K562 (cell line): ENCODE data around the gene EFNA5. TPM values are rescaled to one million over a fixed set of nuclear protein-coding genes. Genes with fewer than 3 reads are reported as not detected.

Experiments used
- ATAC-seq: fragments of 200-7000 bp; cut with Tn5 transposase; 3 replicates; pipeline ENCODE4 v1.9.1; 2020; ENCODE audit warnings: moderate library complexity
- BruUV-seq: library from RNA; stranded (reverse); fragments of 400-500 nt; replicated peaks from 2 replicates; lab custom pipeline; 2021; lab: Mats Ljungman, UMichigan
- CTCF ChIA-PET: fragments of 300-600 bp; formaldehyde crosslinking; extraction: SDS; loops from one replicate; lab custom pipeline; 2021; ENCODE audit warnings: low intra/inter-chr PET ratio; lab: Yijun Ruan, JAX
- POLR2A ChIA-PET: fragments of 300-600, 350-650 bp; sonication (Branson Sonifier 250); formaldehyde crosslinking; extraction: SDS; loops from one replicate; lab custom pipeline; 2021; ENCODE audit warnings: antibody characterized with exemption, inconsistent platforms; lab: Yijun Ruan, JAX
- DNase-seq, 4 experiments: peaks; one replicate each; pipeline versions ENCODE4 v3.0.0 to v3.0.0-alpha.2; 2011 to 2018; ENCODE audit warnings: low spot score in 3 of 4, mixed read lengths in 3 of 4; ENCODE audit errors: extremely low read depth in 1 of 4
- FAIRE-seq: peaks from 2 replicates; lab custom pipeline; 2011; peaks lifted over from hg19 to GRCh38; lab: Jason Lieb, UNC
- H2AFZ ChIP-seq: 2 replicates; pipeline ENCODE4 v1.6.0; 2011; ENCODE audit warnings: low read depth, low read length, control low read depth, inconsistent platforms
- H3K27ac ChIP-seq: fragments of 200-600 bp; 3 replicates; pipeline ENCODE4 v1.8.0; 2011; ENCODE audit warnings: low read depth, mild to moderate bottlenecking, control low read depth, inconsistent platforms, low read length, moderate library complexity, mixed read lengths; ENCODE audit errors: extremely low read depth
- H3K27me3 ChIP-seq, 2 experiments: fragments of 300-600 bp in 1 of 2; 2 replicates in 1 of 2; 3 replicates in 1 of 2; pipeline versions ENCODE4 v1.6.0 to v1.8.0; 2011; ENCODE audit warnings: inconsistent platforms in 2 of 2, low read length in 2 of 2, mild to moderate bottlenecking in 1 of 2, mixed read lengths in 1 of 2, moderate library complexity in 1 of 2; ENCODE audit not compliant: control insufficient read depth in 2 of 2, insufficient read depth in 2 of 2
- H3K36me3 ChIP-seq: fragments of 300-600 bp; 3 replicates; pipeline ENCODE4 v1.8.0; 2011; ENCODE audit warnings: mild to moderate bottlenecking, low read length, inconsistent platforms; ENCODE audit not compliant: control insufficient read depth, insufficient read depth
- H3K4me1 ChIP-seq, 2 experiments: fragments of 200-600 bp in 1 of 2; replicated peaks in 1 of 2; 2 replicates in 1 of 2; 3 replicates in 1 of 2; pipeline versions ENCODE4 v1.5.1 to v1.8.0; 2011; ENCODE audit warnings: inconsistent platforms in 2 of 2, low read length in 2 of 2, mild to moderate bottlenecking in 1 of 2, mixed read lengths in 1 of 2, moderate library complexity in 1 of 2; ENCODE audit not compliant: control insufficient read depth in 2 of 2, insufficient read depth in 2 of 2
- H3K4me2 ChIP-seq: 2 replicates; pipeline ENCODE4 v1.6.1; 2011; ENCODE audit warnings: low read length, control low read depth, inconsistent platforms, mixed read lengths; ENCODE audit not compliant: insufficient read depth
- H3K4me3 ChIP-seq: fragments of 200-600 bp; sonication (generic), shearing (Covaris generic); 2 replicates; pipeline ENCODE4 v1.5.1; 2016; ENCODE audit warnings: control low read depth, inconsistent platforms
- H3K79me2 ChIP-seq: fragments of 200-600 bp; 3 replicates; pipeline ENCODE4 v1.8.0; 2011; ENCODE audit warnings: low read length, inconsistent platforms; ENCODE audit not compliant: control insufficient read depth, insufficient read depth
- H3K9ac ChIP-seq, 2 experiments: 2 replicates each; pipeline versions ENCODE4 v1.6.0 to v1.6.1; 2011; ENCODE audit warnings: low read depth in 2 of 2, low read length in 2 of 2, control low read depth in 1 of 2, inconsistent platforms in 1 of 2, mild to moderate bottlenecking in 1 of 2, mixed read lengths in 1 of 2; ENCODE audit not compliant: insufficient read depth in 1 of 2
- H3K9me1 ChIP-seq: one replicate; pipeline ENCODE4 v1.6.0; 2011; ENCODE audit warnings: inconsistent platforms, mild to moderate bottlenecking, low read length, moderate library complexity; ENCODE audit not compliant: control insufficient read depth, insufficient read depth
- H3K9me3 ChIP-seq: replicated peaks from 2 replicates; pipeline ENCODE4 v1.5.1; 2011; ENCODE audit warnings: low read depth, low read length, inconsistent platforms; ENCODE audit not compliant: control insufficient read depth, insufficient read depth
- H4K20me1 ChIP-seq: replicated peaks from 2 replicates; pipeline ENCODE4 v1.6.1; 2011; ENCODE audit warnings: low read length, inconsistent platforms, mixed read lengths; ENCODE audit not compliant: control insufficient read depth, insufficient read depth
- ASH1L ChIP-seq: fragments of 450-650 bp; IDR thresholded peaks from 2 replicates; pipeline ENCODE4 v1.6.1; 2018; ENCODE audit warnings: borderline replicate concordance, mild to moderate bottlenecking, low read depth; ENCODE audit not compliant: partially characterized antibody
- BRD4 ChIP-seq: fragments of 200-600 bp; sonication (generic); IDR thresholded peaks from 2 replicates; pipeline ENCODE4 v1.6.1; 2017; ENCODE audit warnings: inconsistent platforms
- E2F8 ChIP-seq: fragments of 450-650 bp; IDR thresholded peaks from 2 replicates; pipeline ENCODE4 v1.7.1; 2018; ENCODE audit warnings: mild to moderate bottlenecking, low read depth; ENCODE audit not compliant: partially characterized antibody
- FOXA3 ChIP-seq, 2 experiments: fragments of 450-650 bp in 1 of 2; sonication (generic) in 1 of 2; formaldehyde crosslinking; IDR thresholded peaks in 1 of 2; conservative IDR thresholded peaks in 1 of 2; 2 replicates each; pipeline versions ENCODE4 v1.4.0 to v1.8.0; 2020 to 2022; ENCODE audit warnings: mild to moderate bottlenecking in 2 of 2, missing genetic modification reagents in 1 of 2
- HOXB6 ChIP-seq: fragments of 250-450 bp; sonication (Bioruptor Pico); IDR thresholded peaks from 2 replicates; pipeline ENCODE4 v1.5.1; 2022; ENCODE audit warnings: mild to moderate bottlenecking, borderline replicate concordance
- PRMT5 ChIP-seq: sonication (generic); formaldehyde crosslinking; IDR thresholded peaks from 2 replicates; pipeline ENCODE4 v1.5.0; 2020; ENCODE audit warnings: missing genetic modification reagents
- ZKSCAN8 ChIP-seq: fragments of 200-800 bp; sonication (Bioruptor generic); IDR thresholded peaks from 2 replicates; pipeline ENCODE4 v1.6.1; 2016; ENCODE audit warnings: missing genetic modification characterization, missing compliant biosample characterization
- ZNF507 ChIP-seq: conservative IDR thresholded peaks from 2 replicates; pipeline ENCODE4 v1.6.1; 2017; ENCODE audit warnings: missing genetic modification characterization, missing compliant biosample characterization
- ZNF655 ChIP-seq: fragments of 250-450 bp; sonication (Bioruptor Pico); IDR thresholded peaks from 2 replicates; pipeline ENCODE4 v1.5.0; 2021
- whole genome bisulfite sequencing: fragments of 100-300 bp; shearing (Covaris generic); methylation state at CpG from one replicate; pipeline ENCODE4 v1.1.6; 2016; ENCODE audit warnings: low coverage, mixed read lengths; ENCODE audit not compliant: insufficient coverage; ENCODE audit errors: missing lambda C conversion rate; 5-methylcytosine and 5-hydroxymethylcytosine counted together
- in situ Hi-C: fragments of 300-500 bp; cut with MboI; formaldehyde crosslinking; loops from 4 replicates; pipeline ENCODE4 v1.15.0; 2018; ENCODE audit warnings: inconsistent platforms, mixed read lengths
- intact Hi-C: fragments of 100-400 bp; cut with micrococcal nuclease; formaldehyde crosslinking; loops from 2 replicates; pipeline ENCODE4 v1.14.2; 2022
- polyA plus RNA-seq, 8 experiments: library from polyadenylated mRNA; depleted of rRNA in 4 of 8; stranded (reverse) in 5 of 8; unstranded in 3 of 8; fragments of >200 nt; fragmentation: Nextera tagmentation in 2 of 8; fragmentation: Illumina TruSeq in 1 of 8; extraction: Ambion mirVana in 2 of 8; extraction: Trizol in 1 of 8; gene quantifications; 2 replicates each; pipeline versions ENCODE4 v1.2.1 to v1.2.3, GENCODE V29; 2011 to 2014; ENCODE audit warnings: inconsistent platforms in 1 of 8, missing spikeins in 1 of 8
- total RNA-seq, 7 experiments: library from RNA; depleted of rRNA in 6 of 7; stranded (reverse); fragments of >200 nt in 6 of 7; fragmentation: Illumina TruSeq in 2 of 7; extraction: Trizol in 2 of 7; gene quantifications; 2 replicates each; pipeline versions ENCODE4 v1.2.1 to v1.2.3, GENCODE V29; 2011 to 2021; ENCODE audit warnings: low replicate concordance in 1 of 7

EFNA5 gene
- total and polyA plus RNA-seq, 9 of the 15 experiments (the other 6 are each of a cell fraction or from before 2014, with no cell fraction given), result 0.20 TPM; not detected in 8

GRCh38 chr5:107389130-107389774, 281.5 kb downstream of the EFNA5 start (continued):
- no peak for TF ChIP-seq E2F8
- TF ChIP-seq, all 486 proteins: peak for 0

- no peaks in the 10 kb centered on the region for H3K9me1 ChIP-seq
- H3K4me3 ChIP-seq, result no peak overlapping the region
- CTCF ChIA-PET, result no interaction called here
- no peaks in the 10 kb centered on the region for H3K4me1 ChIP-seq
- H3K9ac ChIP-seq, result no peak overlapping the region
- POLR2A ChIA-PET, result no interaction called here
- no peak for TF ChIP-seq ZNF655 (CRISPR knock-in tag)
- no peak for TF ChIP-seq HOXB6 (CRISPR knock-in tag)
- TF ChIP-seq ZNF507 (tag), result no peak
- no peak for TF ChIP-seq ASH1L
- TF ChIP-seq BRD4, result no peak
- no peak for TF ChIP-seq ZKSCAN8 (CRISPR knock-in tag)
- TF ChIP-seq PRMT5 (CRISPR knock-in tag), result no peak
- 0 out of 4 replicates have a peak, but pooled peaks of 1 of the 2 experiments have one; percentile 12 for TF ChIP-seq FOXA3 (CRISPR knock-in tag; conservative IDR thresholded peaks at IDR 0.05 in 1 of 2, IDR thresholded peaks at IDR 0.05 in 1 of 2)
- no peak for FAIRE-seq
- in situ Hi-C loops (no loop called here), intact Hi-C loops (no loop called here)
- no peaks in the 10 kb centered on the region for H3K36me3 ChIP-seq
- 0% methylated on average over 8 of the region's 8 CpGs for WGBS
- no peaks in the 10 kb centered on the region for H4K20me1 ChIP-seq
- ATAC-seq, result no peak
- H3K79me2 ChIP-seq, result no peaks in the 10 kb centered on the region
- no peak overlapping the region for H3K27ac ChIP-seq
- BruUV-seq, result no TSS peak
- no peak overlapping the region for H3K4me2 ChIP-seq
- H3K27me3 ChIP-seq, result no peaks in the 10 kb centered on the region
- no peak overlapping the region for H2AFZ ChIP-seq
- no peaks in the 10 kb centered on the region for H3K9me3 ChIP-seq
- no peak for DNase-seq
Observed at GRCh38 chr5:107388141-107388861, 282.4 kb downstream of the EFNA5 start.
